MM.1S (cell line): ENCODE results near the gene KRT10.

Experiments used
- DNase-seq: peaks from one replicate; pipeline ENCODE4 v3.0.0-alpha.2; 2015
- H2AFZ ChIP-seq: fragments of 300-600 bp; sonication (generic); 2 replicates; pipeline ENCODE4 v1.6.0; 2016; ENCODE audit warnings: antibody characterized with exemption, low read length
- H3F3A ChIP-seq: fragments of 300-600 bp; sonication (generic); 2 replicates; pipeline ENCODE4 v1.6.1; 2016; ENCODE audit warnings: mild to moderate bottlenecking, antibody characterized with exemption, low read length, moderate library complexity, mixed read lengths; ENCODE audit not compliant: insufficient read depth
- H3K27ac ChIP-seq: fragments of 300-600 bp; sonication (generic); 2 replicates; pipeline ENCODE4 v1.5.1; 2016; ENCODE audit warnings: mild to moderate bottlenecking, low read length
- H3K27me3 ChIP-seq: fragments of 300-600 bp; sonication (generic); replicated peaks from 2 replicates; pipeline ENCODE4 v1.6.0; 2016; ENCODE audit warnings: low read length; ENCODE audit not compliant: insufficient read depth
- H3K36me3 ChIP-seq: fragments of 300-600 bp; sonication (generic); replicated peaks from 2 replicates; pipeline ENCODE4 v1.6.1; 2016; ENCODE audit warnings: mild to moderate bottlenecking, low read length, mixed read lengths; ENCODE audit not compliant: insufficient read depth
- H3K4me1 ChIP-seq: fragments of 300-600 bp; sonication (generic); 2 replicates; pipeline ENCODE4 v1.6.1; 2016; ENCODE audit warnings: low read length, mixed read lengths
- H3K4me2 ChIP-seq: fragments of 300-600 bp; sonication (generic); 2 replicates; pipeline ENCODE4 v1.6.0; 2016; ENCODE audit warnings: low read depth, low read length
- H3K4me3 ChIP-seq: fragments of 300-600 bp; sonication (generic); 2 replicates; pipeline ENCODE4 v1.5.1; 2016; ENCODE audit warnings: low read length, mixed read lengths
- H3K79me2 ChIP-seq: fragments of 300-600 bp; sonication (generic); 2 replicates; pipeline ENCODE4 v1.6.1; 2016; ENCODE audit warnings: mixed run types, low read length, mixed read lengths
- H3K9ac ChIP-seq: fragments of 300-600 bp; sonication (generic); 2 replicates; pipeline ENCODE4 v1.6.1; 2016; ENCODE audit warnings: low read length, mixed read lengths
- H3K9me2 ChIP-seq: fragments of 300-600 bp; sonication (generic); replicated peaks from 2 replicates; pipeline ENCODE4 v1.6.1; 2016; ENCODE audit warnings: mild to moderate bottlenecking, low read length, mixed read lengths; ENCODE audit not compliant: insufficient read depth
- H3K9me3 ChIP-seq: fragments of 300-600 bp; sonication (generic); replicated peaks from 2 replicates; pipeline ENCODE4 v1.6.1; 2016; ENCODE audit warnings: mild to moderate bottlenecking, low read length, mixed read lengths; ENCODE audit not compliant: insufficient read depth
- H4K20me1 ChIP-seq: fragments of 300-600 bp; sonication (generic); 2 replicates; pipeline ENCODE4 v1.6.1; 2016; ENCODE audit warnings: mild to moderate bottlenecking, low read length, moderate library complexity, mixed read lengths; ENCODE audit not compliant: insufficient read depth
- EZH2 ChIP-seq: fragments of 300-600 bp; sonication (generic); optimal IDR thresholded peaks from 2 replicates; pipeline ENCODE3; 2017; ENCODE audit warnings: low read depth, mild to moderate bottlenecking, antibody characterized with exemption, low read length, mixed read lengths
- EZH2phosphoT487 ChIP-seq: fragments of 300-600 bp; sonication (generic); IDR thresholded peaks from 2 replicates; pipeline ENCODE4 v1.6.1; 2018; ENCODE audit warnings: antibody characterized with exemption, low read length
- TF ChIP-seq, protein P1 (sequence below): fragments of 300-600 bp; sonication (generic); IDR thresholded peaks from 2 replicates; pipeline ENCODE4 v1.5.1; 2016; ENCODE audit warnings: antibody characterized with exemption, low read length, mixed read lengths

KRT10 gene

DNA sequence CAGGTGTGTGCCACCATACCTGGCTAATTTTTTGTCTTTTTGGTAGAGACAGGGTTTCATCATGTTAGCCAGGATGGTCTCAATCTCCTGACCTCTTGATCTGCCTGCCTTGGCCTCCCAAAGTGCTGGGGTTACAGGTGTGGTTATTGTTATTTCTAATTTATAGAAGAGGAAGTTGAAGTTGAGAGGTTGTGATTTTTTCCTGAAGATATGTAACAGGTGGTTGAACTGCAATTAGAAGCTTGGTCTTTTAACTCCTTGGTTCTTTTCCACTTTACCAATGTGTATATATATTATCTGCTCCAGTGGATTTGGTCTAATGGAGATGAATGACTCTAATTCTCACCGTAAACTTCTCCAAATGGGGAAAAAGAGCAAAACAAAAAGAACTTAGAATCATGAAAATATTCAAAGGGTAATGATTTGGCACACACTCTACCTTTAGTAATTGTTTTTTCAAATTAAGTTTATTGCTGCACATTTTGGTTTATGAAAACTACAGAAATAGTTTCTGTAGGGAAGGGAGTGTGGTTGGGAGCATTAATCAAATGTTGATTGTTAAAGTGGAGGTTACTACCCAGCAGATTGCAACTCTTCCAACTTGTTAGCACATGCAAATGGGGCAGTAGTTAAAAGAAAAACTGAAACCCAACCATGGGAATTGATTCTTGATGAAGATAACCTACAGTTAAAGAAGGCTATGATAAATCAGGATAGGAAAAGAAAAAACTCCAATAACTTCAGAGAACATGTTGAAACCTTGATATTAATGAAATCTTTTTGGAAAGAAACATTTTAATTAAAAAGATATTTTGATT lies 1.8 kb upstream of the KRT10 start:
- H3K4me1 ChIP-seq: 0 out of 2 replicates have a peak, but pooled peaks cover 9% of the 10 kb centered on the region
- no peaks in the 10 kb centered on the region for H3K9me2 ChIP-seq
- H3K4me3 ChIP-seq: no peak overlapping the region
- H3K79me2 ChIP-seq: no peaks in the 10 kb centered on the region
- H3K36me3 ChIP-seq: no peaks in the 10 kb centered on the region
- H3K9me3 ChIP-seq: no peaks in the 10 kb centered on the region
- no peaks in the 10 kb centered on the region for H3K27me3 ChIP-seq
- peaks cover 10% of the 10 kb centered on the region for H3F3A ChIP-seq
- H4K20me1 ChIP-seq: no peaks in the 10 kb centered on the region
- no peak for TF ChIP-seq EZH2
- TF ChIP-seq, protein P1, sequence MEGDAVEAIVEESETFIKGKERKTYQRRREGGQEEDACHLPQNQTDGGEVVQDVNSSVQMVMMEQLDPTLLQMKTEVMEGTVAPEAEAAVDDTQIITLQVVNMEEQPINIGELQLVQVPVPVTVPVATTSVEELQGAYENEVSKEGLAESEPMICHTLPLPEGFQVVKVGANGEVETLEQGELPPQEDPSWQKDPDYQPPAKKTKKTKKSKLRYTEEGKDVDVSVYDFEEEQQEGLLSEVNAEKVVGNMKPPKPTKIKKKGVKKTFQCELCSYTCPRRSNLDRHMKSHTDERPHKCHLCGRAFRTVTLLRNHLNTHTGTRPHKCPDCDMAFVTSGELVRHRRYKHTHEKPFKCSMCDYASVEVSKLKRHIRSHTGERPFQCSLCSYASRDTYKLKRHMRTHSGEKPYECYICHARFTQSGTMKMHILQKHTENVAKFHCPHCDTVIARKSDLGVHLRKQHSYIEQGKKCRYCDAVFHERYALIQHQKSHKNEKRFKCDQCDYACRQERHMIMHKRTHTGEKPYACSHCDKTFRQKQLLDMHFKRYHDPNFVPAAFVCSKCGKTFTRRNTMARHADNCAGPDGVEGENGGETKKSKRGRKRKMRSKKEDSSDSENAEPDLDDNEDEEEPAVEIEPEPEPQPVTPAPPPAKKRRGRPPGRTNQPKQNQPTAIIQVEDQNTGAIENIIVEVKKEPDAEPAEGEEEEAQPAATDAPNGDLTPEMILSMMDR: no peak
- TF ChIP-seq EZH2phosphoT487: no peak
- no peak overlapping the region for H3K9ac ChIP-seq
- peak overlapping the region; percentile 20 for H3K4me2 ChIP-seq
- no peak overlapping the region for H3K27ac ChIP-seq
- peak; percentile 26 for DNase-seq
- peak overlapping the region; percentile 2; the same call in 1 of the 2 replicates for H2AFZ ChIP-seq

DNA sequence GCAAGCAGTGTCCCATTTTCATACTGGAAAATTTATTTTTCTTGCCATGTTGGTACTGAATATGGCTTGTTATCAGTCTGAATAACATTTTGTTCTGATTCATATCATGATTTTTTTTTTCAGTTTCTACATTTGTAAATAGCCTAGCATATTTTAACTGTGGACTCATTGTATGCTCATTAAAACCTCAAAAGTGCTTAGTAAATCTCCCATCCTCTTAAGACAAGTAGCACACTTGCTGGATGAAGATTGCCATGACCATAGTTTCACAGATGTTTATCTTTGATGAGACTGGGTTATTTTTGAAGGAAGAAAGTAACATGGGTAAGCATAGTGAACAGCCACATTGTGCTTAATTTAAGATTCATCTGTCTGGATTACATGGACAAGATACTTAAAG lies 878 bp downstream of the KRT10 start:
- Histone ChIP-seq H3K4me2 (no peak overlapping the region), H3K36me3 (no peaks in the 10 kb centered on the region), H3K9me2 (no peaks in the 10 kb centered on the region), H3K79me2 (peaks cover 10% of the 10 kb centered on the region; the same call in 1 of the 2 replicates), H3F3A (peaks cover 21% of the 10 kb centered on the region), H4K20me1 (no peaks in the 10 kb centered on the region), H3K27ac (no peak overlapping the region), H3K4me3 (no peak overlapping the region), H3K27me3 (no peaks in the 10 kb centered on the region), H2AFZ (no peak overlapping the region), H3K4me1 (0 out of 2 replicates have a peak, but pooled peaks cover 13% of the 10 kb centered on the region), H3K9me3 (no peaks in the 10 kb centered on the region), H3K9ac (no peak overlapping the region)
- no peak for DNase-seq
- TF ChIP-seq EZH2 (no peak), EZH2phosphoT487 (no peak)
- TF ChIP-seq, protein P1: no peak

DNA sequence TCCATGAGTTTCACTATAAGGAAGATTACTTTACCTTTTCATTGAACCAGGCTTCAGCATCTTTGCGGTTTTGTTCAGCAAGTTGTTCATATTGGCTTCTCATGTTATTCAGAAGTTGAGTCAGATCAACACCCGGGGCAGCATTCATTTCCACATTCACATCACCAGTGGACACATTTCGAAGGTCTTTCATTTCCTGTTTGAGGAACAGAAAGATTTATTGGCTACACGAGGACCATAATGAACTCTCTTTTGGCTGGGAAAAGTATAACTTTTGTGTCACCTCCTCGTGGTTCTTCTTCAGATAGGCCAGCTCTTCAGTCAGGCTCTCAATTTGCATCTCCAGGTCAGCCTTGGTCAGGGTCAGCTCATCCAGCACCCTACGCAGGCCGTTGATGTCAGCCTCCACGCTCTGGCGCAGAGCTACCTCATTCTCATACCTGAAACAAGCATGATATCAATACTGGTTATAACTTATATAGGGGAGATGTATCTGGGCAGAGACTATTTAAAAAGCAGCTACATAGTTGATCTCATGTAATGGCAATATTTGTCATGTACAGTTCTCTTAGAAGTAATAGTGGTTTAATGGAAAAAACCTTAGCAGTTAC lies 2.1 kb downstream of the KRT10 start:
- no peak overlapping the region for H3K4me3 ChIP-seq
- no peaks in the 10 kb centered on the region for H4K20me1 ChIP-seq
- no peaks in the 10 kb centered on the region for H3K9me3 ChIP-seq
- DNase-seq: no peak
- TF ChIP-seq EZH2: no peak
- TF ChIP-seq EZH2phosphoT487: no peak
- TF ChIP-seq, protein P1: no peak
- H3K36me3 ChIP-seq: no peaks in the 10 kb centered on the region
- H3K9ac ChIP-seq: no peak overlapping the region
- no peak overlapping the region for H3K27ac ChIP-seq
- H3K4me1 ChIP-seq: 0 out of 2 replicates have a peak, but pooled peaks cover 13% of the 10 kb centered on the region
- H3K27me3 ChIP-seq: no peaks in the 10 kb centered on the region
- peaks cover 21% of the 10 kb centered on the region for H3F3A ChIP-seq
- H3K4me2 ChIP-seq: no peak overlapping the region
- peaks cover 10% of the 10 kb centered on the region; the same call in 1 of the 2 replicates for H3K79me2 ChIP-seq
- no peaks in the 10 kb centered on the region for H3K9me2 ChIP-seq
- H2AFZ ChIP-seq: no peak overlapping the region
